A673 (cell line): ENCODE data around the gene TEX2.

Experiments
- CTCF ChIP-seq: fragments of 300-800, 200-600 bp; sonication (generic); conservative IDR thresholded peaks from 2 replicates; pipeline ENCODE4 v1.5.1; 2017; ENCODE audit warnings: low read depth, mild to moderate bottlenecking, antibody characterized with exemption, low read length, moderate library complexity, mixed read lengths
- EZH2 ChIP-seq: fragments of 200-600 bp; sonication (generic); IDR thresholded peaks from 2 replicates; pipeline ENCODE4 v1.6.1; 2017; ENCODE audit warnings: borderline replicate concordance, low read depth, mild to moderate bottlenecking, mixed read lengths, antibody characterized with exemption, low read length; ENCODE audit not compliant: poor library complexity, severe bottlenecking

- TF ChIP-seq EZH2 (no peak), CTCF (no peak)
Observed at GRCh38 chr17:64124609-64125008, 138.5 kb downstream of the TEX2 start.
